Astrocyte (in vitro differentiated cells and primary cell): Measurements from ENCODE around the gene DBP. TPM values are rescaled to one million over a fixed set of nuclear protein-coding genes. Genes with fewer than 3 reads are reported as not detected.

ENCODE experiments used
- DNase-seq: peaks from one replicate; pipeline ENCODE4 v3.0.0-alpha.2; 2010; ENCODE audit warnings: low read depth
- FAIRE-seq: peaks from 2 replicates; lab custom pipeline; 2011; peaks lifted over from hg19 to GRCh38; lab: Jason Lieb, UNC
- H2AFZ ChIP-seq: 2 replicates; pipeline ENCODE4 v1.6.0; 2012; ENCODE audit warnings: low read depth, low read length, inconsistent platforms
- H3K27ac ChIP-seq: 2 replicates; pipeline ENCODE4 v1.5.1; 2011; ENCODE audit warnings: low read depth, low read length, inconsistent platforms
- H3K27me3 ChIP-seq: 2 replicates; pipeline ENCODE4 v1.6.0; 2011; ENCODE audit warnings: low read length, inconsistent platforms; ENCODE audit not compliant: insufficient read depth
- H3K36me3 ChIP-seq: 2 replicates; pipeline ENCODE4 v1.5.1; 2011; ENCODE audit warnings: low read length, inconsistent platforms; ENCODE audit not compliant: insufficient read depth
- H3K4me1 ChIP-seq: 2 replicates; pipeline ENCODE4 v1.5.1; 2011; ENCODE audit warnings: low read length, inconsistent platforms; ENCODE audit not compliant: insufficient read depth
- H3K4me2 ChIP-seq: 2 replicates; pipeline ENCODE4 v1.6.0; 2012; ENCODE audit warnings: low read length, inconsistent platforms
- H3K4me3 ChIP-seq: 2 replicates; pipeline ENCODE4 v1.5.1; 2011; ENCODE audit warnings: low read depth, mild to moderate bottlenecking, low read length, inconsistent platforms; ENCODE audit not compliant: insufficient read depth
- H3K79me2 ChIP-seq: 2 replicates; pipeline ENCODE4 v1.6.0; 2012; ENCODE audit warnings: mild to moderate bottlenecking, low read length, inconsistent platforms; ENCODE audit not compliant: insufficient read depth
- H3K9ac ChIP-seq: 2 replicates; pipeline ENCODE4 v1.6.0; 2012; ENCODE audit warnings: mild to moderate bottlenecking, low read length, inconsistent platforms
- H3K9me3 ChIP-seq: 2 replicates; pipeline ENCODE4 v1.5.1; 2012; ENCODE audit warnings: low read depth, mild to moderate bottlenecking, low read length, inconsistent platforms; ENCODE audit not compliant: insufficient read depth
- H4K20me1 ChIP-seq: 2 replicates; pipeline ENCODE4 v1.6.0; 2012; ENCODE audit warnings: low read length, inconsistent platforms; ENCODE audit not compliant: insufficient read depth
- H3K27ac Mint-ChIP-seq: one replicate; pipeline ENCODE4 v1.8.0; 2021; ENCODE audit warnings: mild to moderate bottlenecking, mixed read lengths; ENCODE audit not compliant: unreplicated experiment
- H3K27me3 Mint-ChIP-seq: one replicate; pipeline ENCODE4 v1.8.0; 2021; ENCODE audit warnings: low read depth, mixed read lengths; ENCODE audit not compliant: unreplicated experiment
- H3K36me3 Mint-ChIP-seq: one replicate; pipeline ENCODE4 v1.8.0; 2021; ENCODE audit warnings: low read depth, mixed read lengths; ENCODE audit not compliant: unreplicated experiment
- H3K4me1 Mint-ChIP-seq: one replicate; pipeline ENCODE4 v1.8.0; 2021; ENCODE audit warnings: low read depth, mixed read lengths; ENCODE audit not compliant: unreplicated experiment
- H3K4me3 Mint-ChIP-seq: one replicate; pipeline ENCODE4 v1.8.0; 2021; ENCODE audit warnings: mild to moderate bottlenecking, moderate library complexity, mixed read lengths; ENCODE audit not compliant: unreplicated experiment
- H3K9me3 Mint-ChIP-seq: one replicate; pipeline ENCODE4 v1.8.0; 2021; ENCODE audit warnings: mild to moderate bottlenecking, mixed read lengths; ENCODE audit not compliant: unreplicated experiment
- CTCF ChIP-seq: IDR thresholded peaks from 2 replicates; pipeline ENCODE4 v1.5.1; 2011; ENCODE audit warnings: low read depth, mild to moderate bottlenecking, inconsistent platforms, low read length, moderate library complexity; ENCODE audit not compliant: insufficient read depth
- EZH2 ChIP-seq: IDR thresholded peaks from 2 replicates; pipeline ENCODE4 v1.6.1; 2012; ENCODE audit warnings: mild to moderate bottlenecking, low read length, inconsistent platforms; ENCODE audit not compliant: insufficient read depth
- total RNA-seq: library from RNA; stranded (reverse); gene quantifications from 2 replicates; pipeline ENCODE4 v1.2.1, GENCODE V29; 2021

The DBP gene
- total RNA-seq, 1 donor from 2014 or later, result 1.2 TPM

GRCh38 chr19:48618278-48618915, 18.8 kb downstream of the DBP start:
- TF ChIP-seq EZH2 (no peak), CTCF (no peak)
- Mint-ChIP-seq H3K27me3 (no peaks in the 10 kb centered on the region), H3K4me3 (peak overlapping the region; percentile 99), H3K36me3 (peaks cover 16% of the 10 kb centered on the region), H3K9me3 (no peaks in the 10 kb centered on the region), H3K27ac (peak overlapping the region; percentile 99), H3K4me1 (peaks cover 36% of the 10 kb centered on the region)
- H3K27me3 ChIP-seq, result no peaks in the 10 kb centered on the region
- H3K36me3 ChIP-seq, result peaks cover 21% of the 10 kb centered on the region
- peaks cover 52% of the 10 kb centered on the region for H4K20me1 ChIP-seq
- H3K4me1 ChIP-seq, result peaks cover 41% of the 10 kb centered on the region
- no peak overlapping the region for H2AFZ ChIP-seq
- peak overlapping the region; percentile 99 for H3K4me3 ChIP-seq
- no peak for DNase-seq
- peak overlapping the region; percentile 99 for H3K9ac ChIP-seq
- FAIRE-seq, result no peak
- H3K79me2 ChIP-seq, result peaks cover 51% of the 10 kb centered on the region
- no peaks in the 10 kb centered on the region for H3K9me3 ChIP-seq
- H3K27ac ChIP-seq, result peak overlapping the region; percentile 89
- peak overlapping the region; percentile 93 for H3K4me2 ChIP-seq

GRCh38 chr19:48617146-48617937, 19.8 kb downstream of the DBP start:
- Histone ChIP-seq H3K9me3 (no peaks in the 10 kb centered on the region), H3K4me2 (peak overlapping the region; percentile 93), H4K20me1 (peaks cover 52% of the 10 kb centered on the region), H3K27ac (peak overlapping the region; percentile 89), H3K4me1 (peaks cover 38% of the 10 kb centered on the region), H3K79me2 (peaks cover 48% of the 10 kb centered on the region), H3K36me3 (peaks cover 21% of the 10 kb centered on the region), H3K9ac (peak overlapping the region; percentile 99), H2AFZ (no peak overlapping the region), H3K4me3 (peak overlapping the region; percentile 99), H3K27me3 (no peaks in the 10 kb centered on the region)
- Mint-ChIP-seq H3K9me3 (no peaks in the 10 kb centered on the region), H3K36me3 (peaks cover 16% of the 10 kb centered on the region), H3K27me3 (no peaks in the 10 kb centered on the region), H3K27ac (peak overlapping the region; percentile 99), H3K4me1 (peaks cover 32% of the 10 kb centered on the region), H3K4me3 (peak overlapping the region; percentile 99)
- FAIRE-seq (no peak), DNase-seq (no peak)
- TF ChIP-seq EZH2 (no peak), CTCF (no peak)
